Measurements from ENCODE around the gene PRDM16. TPM values are rescaled to one million over a fixed set of nuclear protein-coding genes. Genes with fewer than 3 reads are reported as not detected.

PRDM16 gene
- total RNA-seq, 4 donors from 2014 or later, result 0.26 to 7.7 (median 0.35) TPM; not detected in 1

DNA sequence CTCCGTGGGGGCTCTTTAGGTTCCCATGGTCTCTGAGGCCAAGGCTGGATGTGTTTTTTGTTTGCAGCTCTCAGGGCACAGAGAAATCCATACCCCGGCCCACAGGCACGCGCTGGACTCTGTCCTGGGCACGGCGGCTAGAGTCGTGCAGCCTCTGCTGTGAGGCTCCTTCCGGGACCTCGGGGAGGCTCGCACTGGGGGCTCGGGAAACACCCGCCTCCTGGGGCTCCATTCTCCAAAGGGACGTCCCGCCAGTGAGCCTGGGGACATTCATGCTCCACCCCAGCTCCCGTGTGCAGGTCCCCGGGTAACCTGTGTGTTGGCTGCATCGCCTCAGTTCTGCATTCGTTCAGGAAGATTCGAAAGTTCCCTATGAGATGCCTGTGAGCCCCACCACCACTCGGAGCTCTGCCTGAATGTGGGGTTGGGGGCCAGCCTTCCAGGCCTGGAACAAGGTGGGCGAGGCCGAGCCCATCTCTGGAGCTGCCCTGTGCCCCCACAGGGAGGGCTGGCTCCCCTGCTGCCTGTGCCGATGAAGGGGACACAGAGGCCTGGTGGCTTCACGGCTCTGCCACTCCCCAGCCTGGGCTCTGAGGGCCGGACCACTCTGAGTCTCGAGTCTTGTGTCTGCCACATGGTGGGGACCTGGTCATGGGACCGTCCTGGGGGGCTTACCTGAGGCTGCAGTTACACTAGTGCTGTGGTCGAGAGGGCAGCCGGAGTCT, 203.5 kb downstream of the PRDM16 start:
- TF ChIP-seq, protein P1, sequence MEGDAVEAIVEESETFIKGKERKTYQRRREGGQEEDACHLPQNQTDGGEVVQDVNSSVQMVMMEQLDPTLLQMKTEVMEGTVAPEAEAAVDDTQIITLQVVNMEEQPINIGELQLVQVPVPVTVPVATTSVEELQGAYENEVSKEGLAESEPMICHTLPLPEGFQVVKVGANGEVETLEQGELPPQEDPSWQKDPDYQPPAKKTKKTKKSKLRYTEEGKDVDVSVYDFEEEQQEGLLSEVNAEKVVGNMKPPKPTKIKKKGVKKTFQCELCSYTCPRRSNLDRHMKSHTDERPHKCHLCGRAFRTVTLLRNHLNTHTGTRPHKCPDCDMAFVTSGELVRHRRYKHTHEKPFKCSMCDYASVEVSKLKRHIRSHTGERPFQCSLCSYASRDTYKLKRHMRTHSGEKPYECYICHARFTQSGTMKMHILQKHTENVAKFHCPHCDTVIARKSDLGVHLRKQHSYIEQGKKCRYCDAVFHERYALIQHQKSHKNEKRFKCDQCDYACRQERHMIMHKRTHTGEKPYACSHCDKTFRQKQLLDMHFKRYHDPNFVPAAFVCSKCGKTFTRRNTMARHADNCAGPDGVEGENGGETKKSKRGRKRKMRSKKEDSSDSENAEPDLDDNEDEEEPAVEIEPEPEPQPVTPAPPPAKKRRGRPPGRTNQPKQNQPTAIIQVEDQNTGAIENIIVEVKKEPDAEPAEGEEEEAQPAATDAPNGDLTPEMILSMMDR (IDR thresholded peaks at IDR 0.05), result no peak
- no peak for TF ChIP-seq POLR2A (IDR thresholded peaks at IDR 0.05)
- no peaks in the 10 kb centered on the region for H3K9me3 ChIP-seq
- no peak for DNase-seq
- H3K4me3 ChIP-seq, result no peak overlapping the region
- H3K27me3 ChIP-seq, result no peaks in the 10 kb centered on the region
- intact Hi-C loops (cut with DNase I; ENCODE audit: low total_unique reads), result no loop called here
- H3K36me3 ChIP-seq, result no peaks in the 10 kb centered on the region
- no peak overlapping the region for H3K27ac ChIP-seq
- H3K4me1 ChIP-seq, result no peaks in the 10 kb centered on the region

DNA sequence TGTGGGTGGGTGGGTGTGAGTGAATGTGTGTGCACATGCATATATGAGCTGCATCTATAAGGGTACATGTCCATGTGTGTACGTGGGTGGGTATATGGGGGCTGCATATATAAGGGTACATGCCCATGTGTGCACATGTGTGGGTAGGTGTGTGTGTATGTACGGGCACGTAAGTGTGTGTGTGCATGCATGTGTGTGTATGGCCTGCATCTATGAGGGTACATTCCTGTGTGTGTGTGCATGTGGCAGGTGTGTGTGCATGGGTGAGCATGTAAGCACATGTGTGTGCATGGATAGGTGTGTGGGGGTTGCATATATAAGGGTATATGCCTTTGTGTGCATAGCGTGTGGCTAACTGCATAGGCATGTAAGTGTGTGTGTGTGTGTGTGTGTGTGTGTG, 204.4 kb downstream of the PRDM16 start:
- intact Hi-C loops (cut with DNase I; ENCODE audit: low total_unique reads), result no loop called here

DNA sequence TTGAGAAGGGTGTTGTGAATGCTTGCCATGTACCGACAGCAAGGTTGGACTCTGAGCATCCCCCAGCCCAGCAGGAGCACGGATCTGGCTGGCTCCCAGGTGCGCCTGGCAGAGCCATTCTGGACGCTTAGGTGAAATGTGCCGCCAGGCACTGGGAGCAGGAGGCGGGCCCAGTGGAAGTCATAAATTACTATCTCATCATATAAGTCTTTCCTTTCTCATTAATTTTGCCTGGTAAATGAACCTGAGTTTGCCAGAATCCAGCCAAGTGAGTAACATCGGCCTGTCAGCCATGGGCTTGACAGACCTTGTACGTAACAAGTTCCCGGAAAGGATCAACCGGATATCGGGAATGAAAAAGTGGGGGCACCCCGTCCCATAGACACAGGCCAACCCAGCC, 206.0 kb downstream of the PRDM16 start:
- Histone ChIP-seq H3K4me3 (no peak overlapping the region), H3K27ac (no peak overlapping the region), H3K36me3 (no peaks in the 10 kb centered on the region), H3K27me3 (no peaks in the 10 kb centered on the region), H3K4me1 (no peaks in the 10 kb centered on the region), H3K9me3 (no peaks in the 10 kb centered on the region)
- no peak for TF ChIP-seq POLR2A (IDR thresholded peaks at IDR 0.05)
- TF ChIP-seq, protein P1 (IDR thresholded peaks at IDR 0.05), result no peak
- no peak for DNase-seq
- intact Hi-C loops (cut with DNase I; ENCODE audit: low total_unique reads), result no loop called here

More for the DNA sequence above, 204.4 kb downstream of the PRDM16 start:
- H3K9me3 ChIP-seq, result no peaks in the 10 kb centered on the region
- H3K27ac ChIP-seq, result no peak overlapping the region
- DNase-seq, result no peak
- no peaks in the 10 kb centered on the region for H3K27me3 ChIP-seq
- no peaks in the 10 kb centered on the region for H3K36me3 ChIP-seq
- TF ChIP-seq POLR2A (IDR thresholded peaks at IDR 0.05), result no peak
- TF ChIP-seq, protein P1 (IDR thresholded peaks at IDR 0.05), result no peak
- H3K4me1 ChIP-seq, result no peaks in the 10 kb centered on the region
- no peak overlapping the region for H3K4me3 ChIP-seq

DNA sequence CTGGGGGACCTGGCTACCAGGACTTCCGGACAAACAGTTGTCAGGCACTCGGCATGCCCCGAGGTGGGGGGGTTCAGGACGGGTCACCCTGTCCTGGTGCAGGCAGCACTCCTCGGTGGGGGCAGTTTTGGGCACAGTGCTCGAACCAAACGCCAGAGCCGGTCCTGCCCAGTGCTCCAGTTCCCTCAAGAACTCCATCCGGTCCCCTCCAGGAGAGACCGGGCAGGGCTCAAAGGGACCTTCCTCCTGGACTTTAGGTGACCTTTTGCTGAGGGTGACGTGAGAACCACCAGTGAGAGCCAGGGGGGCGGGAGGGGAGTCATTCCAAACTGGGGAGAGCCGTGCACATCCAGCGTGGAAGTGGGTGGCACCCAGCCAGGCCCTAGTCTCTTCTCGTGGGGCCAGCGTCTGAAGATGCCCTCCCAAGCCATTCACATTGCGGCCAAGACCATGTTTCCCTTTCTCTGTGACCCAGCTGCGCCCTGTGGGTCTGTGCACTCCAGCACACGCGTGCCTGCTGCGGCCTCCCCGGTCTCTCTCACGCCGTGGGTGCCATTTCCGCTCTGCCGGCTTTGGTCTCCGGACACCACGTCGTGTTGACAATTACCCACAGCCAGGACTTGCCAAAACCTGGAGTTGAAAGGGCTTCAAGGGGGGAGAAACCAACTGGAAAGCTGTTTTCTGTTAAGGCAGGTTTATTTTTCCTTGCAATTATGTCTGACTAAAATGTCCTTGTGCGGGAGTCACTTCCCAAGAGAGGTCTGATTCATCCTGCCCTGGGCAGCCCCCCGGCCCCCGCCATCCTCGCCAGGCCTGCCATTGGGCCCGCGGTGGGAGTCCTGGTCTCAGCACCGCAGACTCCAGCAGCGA, 206.7 kb downstream of the PRDM16 start:
- no peak overlapping the region for H3K4me3 ChIP-seq
- H3K4me1 ChIP-seq, result no peaks in the 10 kb centered on the region
- intact Hi-C loops (cut with DNase I; ENCODE audit: low total_unique reads), result no loop called here
- no peak for DNase-seq
- H3K9me3 ChIP-seq, result no peaks in the 10 kb centered on the region
- H3K27me3 ChIP-seq, result no peaks in the 10 kb centered on the region
- no peak overlapping the region for H3K27ac ChIP-seq
- H3K36me3 ChIP-seq, result no peaks in the 10 kb centered on the region
- TF ChIP-seq, protein P1 (IDR thresholded peaks at IDR 0.05), result no peak
- no peak for TF ChIP-seq POLR2A (IDR thresholded peaks at IDR 0.05)

DNA sequence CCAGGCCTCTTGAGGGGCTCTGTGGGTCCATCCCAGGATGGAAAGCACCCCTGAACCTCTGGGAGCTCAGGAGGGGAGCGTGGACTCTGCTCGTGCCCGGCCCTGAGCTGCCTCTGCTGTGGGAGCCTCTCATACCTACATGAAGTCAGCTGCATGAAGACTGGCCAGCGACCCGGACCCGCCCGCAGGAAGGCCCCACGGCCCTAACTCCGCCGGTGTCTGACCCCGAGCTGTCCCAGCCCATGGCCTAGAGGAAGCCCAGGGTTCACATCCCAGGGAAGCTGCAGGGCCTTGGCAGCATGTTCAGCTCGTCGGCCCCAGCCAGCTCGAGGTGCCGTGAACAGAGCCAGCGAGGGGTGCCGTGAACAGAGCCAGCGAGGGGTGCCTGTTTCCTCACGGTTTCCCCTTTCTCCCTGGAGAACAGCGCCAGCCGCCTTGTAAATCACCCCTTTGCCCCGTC, 207.4 kb downstream of the PRDM16 start:
- DNase-seq, result no peak
- no peak overlapping the region for H3K27ac ChIP-seq
- intact Hi-C loops (cut with DNase I; ENCODE audit: low total_unique reads), result no loop called here
- no peaks in the 10 kb centered on the region for H3K27me3 ChIP-seq
- no peaks in the 10 kb centered on the region for H3K4me1 ChIP-seq
- no peak overlapping the region for H3K4me3 ChIP-seq
- H3K36me3 ChIP-seq, result no peaks in the 10 kb centered on the region
- TF ChIP-seq, protein P1 (IDR thresholded peaks at IDR 0.05), result no peak
- TF ChIP-seq POLR2A (IDR thresholded peaks at IDR 0.05), result no peak
- H3K9me3 ChIP-seq, result no peaks in the 10 kb centered on the region

Measured in uterus (tissue), 4 donors.